ENCODE results near the gene PTPRCAP.

DNA sequence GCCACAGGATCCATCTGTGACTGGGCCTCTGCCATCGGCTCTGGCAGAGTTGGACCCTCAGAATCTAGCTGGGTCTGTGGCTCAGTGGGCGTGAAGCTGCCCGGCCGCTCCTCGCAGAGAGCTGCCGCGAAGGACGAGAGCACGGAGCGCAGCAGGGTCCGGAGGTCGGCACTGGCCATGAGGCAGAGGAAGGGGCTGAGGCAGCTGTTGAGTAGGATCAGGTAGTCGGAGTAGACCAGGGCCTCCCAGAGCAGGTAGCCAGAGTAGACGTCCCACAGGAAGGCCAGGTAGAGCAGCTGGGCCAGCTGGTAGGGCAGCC is 14.1 kb upstream of the PTPRCAP start:
- no peak for TF ChIP-seq ZNF274 (IDR thresholded peaks at IDR 0.05; ENCODE audit: low read depth, low read length)
- TF ChIP-seq YY1 (IDR thresholded peaks at IDR 0.05; ENCODE audit: insufficient read depth, insufficient read length), result no peak

Data from NT2/D1 (cell line).